B cell (primary cell): Measurements from ENCODE around the gene ATR. TPM values are rescaled to one million over a fixed set of nuclear protein-coding genes. Genes with fewer than 3 reads are reported as not detected.

Experiments used
- ATAC-seq: fragments of 200-7000 bp; cut with Tn5 transposase; one replicate; pipeline ENCODE4 v1.10.0; 2021; ENCODE audit warnings: low read depth, mild to moderate bottlenecking, moderate number of reproducible peaks, moderate library complexity
- CTCF ChIA-PET: fragments of 350-600 bp; sonication (Branson Sonifier 250); formaldehyde crosslinking; loops from one replicate; lab custom pipeline; 2021; ENCODE audit warnings: antibody characterized with exemption, inconsistent platforms; lab: Charles Lee
- POLR2A ChIA-PET: fragments of 350-600 bp; sonication (Branson Sonifier 250); formaldehyde crosslinking; loops from one replicate; lab custom pipeline; 2021; ENCODE audit warnings: antibody characterized with exemption; lab: Charles Lee
- DNase-seq: peaks from one replicate; pipeline ENCODE4 v3.0.0; 2013
- H2AFZ ChIP-seq: 2 replicates; pipeline ENCODE4 v1.6.1; 2012; ENCODE audit warnings: mild to moderate bottlenecking, low read depth, low read length; ENCODE audit not compliant: insufficient read depth, poor library complexity, severe bottlenecking
- H3K27ac ChIP-seq, 2 donors: 1 replicate in 1 of 2; 2 replicates in 1 of 2; pipeline ENCODE4 v1.5.1; 2012 to 2013; ENCODE audit warnings: low read length in 2 of 2, mild to moderate bottlenecking in 2 of 2, moderate library complexity in 1 of 2
- H3K27me3 ChIP-seq, 4 experiments: fragments of 200-600 bp in 1 of 4; sonication (generic) in 1 of 4; replicated peaks in 1 of 4; 1 replicate in 2 of 4; 2 replicates in 2 of 4; pipeline versions ENCODE4 v1.6.1 to v1.7.0; 2013 to 2016; ENCODE audit warnings: low read length in 3 of 4, mild to moderate bottlenecking in 2 of 4, mixed read lengths in 1 of 4, moderate library complexity in 1 of 4; ENCODE audit not compliant: insufficient read depth in 4 of 4, control insufficient read depth in 3 of 4; ENCODE audit errors: control extremely low read depth in 1 of 4
- H3K36me3 ChIP-seq, 2 experiments: replicated peaks in 1 of 2; 1 replicate in 1 of 2; 2 replicates in 1 of 2; pipeline versions ENCODE4 v1.6.1 to v1.7.1; 2013; ENCODE audit warnings: low read length in 1 of 2; ENCODE audit not compliant: insufficient read depth in 2 of 2, control insufficient read depth in 1 of 2; ENCODE audit errors: control extremely low read depth in 1 of 2, extremely low read depth in 1 of 2
- H3K4me1 ChIP-seq, 2 donors: fragments of 200-600 bp in 1 of 2; sonication (generic) in 1 of 2; 1 replicate in 1 of 2; 2 replicates in 1 of 2; pipeline versions ENCODE4 v1.5.1 to v1.6.1; 2013 to 2017; ENCODE audit warnings: low read length in 2 of 2; ENCODE audit not compliant: control insufficient read depth in 2 of 2, insufficient read depth in 2 of 2
- H3K4me2 ChIP-seq: replicated peaks from 2 replicates; pipeline ENCODE3; 2012; ENCODE audit warnings: mild to moderate bottlenecking, low read depth, low read length; ENCODE audit not compliant: poor library complexity, severe bottlenecking
- H3K4me3 ChIP-seq, 5 experiments: fragments of 200-600 bp in 1 of 5; sonication (generic) in 1 of 5; 1 replicate in 3 of 5; 2 replicates in 2 of 5; pipeline versions ENCODE4 v1.5.1 to v1.7.0; 2011 to 2016; ENCODE audit warnings: low read length in 4 of 5, mild to moderate bottlenecking in 4 of 5, low read depth in 2 of 5, control low read depth in 1 of 5, moderate library complexity in 1 of 5; ENCODE audit not compliant: insufficient read depth in 1 of 5; ENCODE audit errors: control extremely low read depth in 1 of 5, extremely low read depth in 1 of 5
- H3K79me2 ChIP-seq: fragments of 200-600 bp; sonication (generic); one replicate; pipeline ENCODE4 v1.6.0; 2016; ENCODE audit warnings: low read length; ENCODE audit not compliant: control insufficient read depth, insufficient read depth
- H3K9ac ChIP-seq: fragments of 200-600 bp; sonication (generic); 2 replicates; pipeline ENCODE4 v1.6.1; 2017; ENCODE audit warnings: mild to moderate bottlenecking, low read length, moderate library complexity
- H3K9me3 ChIP-seq, 3 donors: one replicate each; pipeline versions ENCODE4 v1.6.1 to v1.7.1; 2013; ENCODE audit warnings: low read length in 2 of 3; ENCODE audit not compliant: control insufficient read depth in 2 of 3, insufficient read depth in 1 of 3; ENCODE audit errors: control extremely low read depth in 1 of 3
- H4K20me1 ChIP-seq: 2 replicates; pipeline ENCODE4 v1.6.0; 2012; ENCODE audit warnings: mild to moderate bottlenecking, low read length; ENCODE audit not compliant: insufficient read depth, control insufficient read depth, poor library complexity, severe bottlenecking
- H3K27ac Mint-ChIP-seq: one replicate; pipeline ENCODE4 v1.8.0; 2021; ENCODE audit warnings: mixed read lengths
- H3K27me3 Mint-ChIP-seq: one replicate; pipeline ENCODE4 v1.8.0; 2021; ENCODE audit warnings: mixed read lengths
- H3K4me1 Mint-ChIP-seq: one replicate; pipeline ENCODE4 v1.8.0; 2021; ENCODE audit warnings: mixed read lengths
- H3K4me3 Mint-ChIP-seq: one replicate; pipeline ENCODE4 v1.8.0; 2021; ENCODE audit warnings: mixed read lengths
- H3K9me3 Mint-ChIP-seq: one replicate; pipeline ENCODE4 v1.8.0; 2022; ENCODE audit warnings: mixed read lengths; ENCODE audit not compliant: insufficient read depth
- EZH2 ChIP-seq: IDR thresholded peaks from 2 replicates; pipeline ENCODE4 v1.6.1; 2012; ENCODE audit warnings: borderline replicate concordance, low read depth, mild to moderate bottlenecking, moderate library complexity, low read length; ENCODE audit not compliant: insufficient read depth, poor library complexity, severe bottlenecking
- WGBS: methylation state at CpG from one replicate; pipeline ENCODE4 v1.1.5; 2013; ENCODE audit warnings: missing lambda C conversion rate; ENCODE audit not compliant: insufficient coverage; 5-methylcytosine and 5-hydroxymethylcytosine counted together
- intact Hi-C: fragments of 100-400 bp; cut with micrococcal nuclease; formaldehyde crosslinking; loops from one replicate; pipeline ENCODE4 v1.10.0; 2022
- polyA plus RNA-seq: library from polyadenylated mRNA; depleted of rRNA; stranded (reverse); fragments of >200 nt; gene quantifications from 2 replicates; pipeline ENCODE4 v1.2.3, GENCODE V29; 2012
- total RNA-seq, 2 donors: library from RNA; stranded (reverse); fragments of 120-200 nt in 1 of 2; gene quantifications; 1 replicate in 1 of 2; 2 replicates in 1 of 2; pipeline versions ENCODE4 v1.2.3 to v1.2.4, GENCODE V29; 2013 to 2022
- TF ChIP-seq, protein P1 (sequence below): fragments of 200-600 bp; IDR thresholded peaks from one replicate; pipeline ENCODE4 v1.8.0; 2022; ENCODE audit warnings: antibody characterized with exemption, mild to moderate bottlenecking

The ATR gene
- total and polyA plus RNA-seq, 2 donors (not counting 1 experiment from before 2014, with no cell fraction given) = 17.1 to 46.7 TPM

DNA sequence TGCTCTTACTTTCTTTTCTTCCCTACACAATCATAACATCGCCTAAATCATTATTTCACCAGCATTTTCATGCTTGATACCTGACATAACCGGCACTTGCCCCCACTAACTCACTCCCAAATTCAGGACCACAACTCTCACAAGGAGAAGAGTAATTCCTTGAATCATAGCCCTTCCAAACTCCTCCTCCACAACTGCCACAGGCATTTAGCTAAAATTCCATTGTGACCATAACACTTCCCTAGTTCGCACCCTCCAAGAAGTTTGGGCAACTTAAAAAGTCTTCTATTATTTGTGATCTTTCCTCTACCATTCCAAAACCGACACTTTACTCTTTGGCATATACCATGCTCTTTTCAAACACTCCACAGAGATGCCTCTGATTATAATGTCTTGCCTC, 71.3 kb downstream of the ATR start:
- H3K79me2 ChIP-seq = no peaks in the 10 kb centered on the region

DNA sequence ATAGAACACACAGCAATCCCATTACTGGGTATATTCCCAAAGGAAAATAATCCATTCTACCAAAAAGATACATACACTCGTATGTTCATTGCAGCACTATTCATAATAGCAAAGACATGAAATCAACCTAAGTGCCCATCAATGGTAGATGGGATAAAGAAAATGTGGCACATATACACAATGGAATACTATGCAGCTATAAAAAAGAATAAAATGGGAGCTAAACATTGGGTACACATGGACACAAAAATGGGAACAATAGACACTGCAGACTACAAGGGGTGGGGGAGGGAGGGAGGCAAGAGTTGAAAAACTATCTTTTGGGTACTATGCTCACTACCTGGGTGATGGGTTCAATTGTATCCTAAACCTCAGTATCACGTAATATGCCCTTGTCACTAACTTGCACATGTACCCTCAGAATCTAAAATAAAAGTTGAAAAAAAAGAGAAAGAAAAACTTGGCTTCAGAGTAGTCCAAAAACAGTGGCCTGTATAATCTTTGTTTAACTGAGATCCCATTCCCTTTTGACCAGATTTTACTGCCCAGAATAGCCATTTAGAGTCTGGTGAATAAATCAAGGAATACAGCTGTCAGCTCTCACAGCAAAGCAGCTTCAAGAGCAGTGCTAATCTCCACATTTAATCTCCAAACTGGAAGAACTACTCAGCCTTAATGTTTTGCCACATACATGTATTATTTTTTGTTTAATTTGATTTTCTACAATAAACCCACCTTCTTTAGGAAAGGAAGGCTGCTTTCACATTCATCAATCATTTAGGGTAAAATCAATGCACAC, 76.1 kb downstream of the ATR start:
- no peaks in the 10 kb centered on the region for H3K79me2 ChIP-seq
- intact Hi-C loops = no loop called here
- ChIA-PET POLR2A (no interaction called here), CTCF (no interaction called here)
- peaks cover 0 to 5% (median 5%) of the 10 kb centered on the region in 3 donors for H3K9me3 ChIP-seq
- no peak overlapping the region for H3K4me2 ChIP-seq
- Mint-ChIP-seq H3K9me3 (peaks cover 4% of the 10 kb centered on the region), H3K4me3 (no peak overlapping the region), H3K27me3 (no peaks in the 10 kb centered on the region), H3K27ac (no peak overlapping the region), H3K4me1 (no peaks in the 10 kb centered on the region)
- ATAC-seq = no peak
- H3K4me1 ChIP-seq = no peaks in the 10 kb centered on the region
- no peak overlapping the region for H2AFZ ChIP-seq
- no peak overlapping the region for H3K27ac ChIP-seq
- H4K20me1 ChIP-seq = no peaks in the 10 kb centered on the region
- DNase-seq = no peak
- H3K9ac ChIP-seq = no peak overlapping the region
- H3K4me3 ChIP-seq = no peak overlapping the region
- no CpG with 5 or more reads among the region's 2 CpGs for WGBS
- H3K27me3 ChIP-seq = no peaks in the 10 kb centered on the region
- H3K36me3 ChIP-seq = peaks cover 12 to 49% of the 10 kb centered on the region in 2 experiments
- TF ChIP-seq, protein P1, sequence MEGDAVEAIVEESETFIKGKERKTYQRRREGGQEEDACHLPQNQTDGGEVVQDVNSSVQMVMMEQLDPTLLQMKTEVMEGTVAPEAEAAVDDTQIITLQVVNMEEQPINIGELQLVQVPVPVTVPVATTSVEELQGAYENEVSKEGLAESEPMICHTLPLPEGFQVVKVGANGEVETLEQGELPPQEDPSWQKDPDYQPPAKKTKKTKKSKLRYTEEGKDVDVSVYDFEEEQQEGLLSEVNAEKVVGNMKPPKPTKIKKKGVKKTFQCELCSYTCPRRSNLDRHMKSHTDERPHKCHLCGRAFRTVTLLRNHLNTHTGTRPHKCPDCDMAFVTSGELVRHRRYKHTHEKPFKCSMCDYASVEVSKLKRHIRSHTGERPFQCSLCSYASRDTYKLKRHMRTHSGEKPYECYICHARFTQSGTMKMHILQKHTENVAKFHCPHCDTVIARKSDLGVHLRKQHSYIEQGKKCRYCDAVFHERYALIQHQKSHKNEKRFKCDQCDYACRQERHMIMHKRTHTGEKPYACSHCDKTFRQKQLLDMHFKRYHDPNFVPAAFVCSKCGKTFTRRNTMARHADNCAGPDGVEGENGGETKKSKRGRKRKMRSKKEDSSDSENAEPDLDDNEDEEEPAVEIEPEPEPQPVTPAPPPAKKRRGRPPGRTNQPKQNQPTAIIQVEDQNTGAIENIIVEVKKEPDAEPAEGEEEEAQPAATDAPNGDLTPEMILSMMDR = no peak
- TF ChIP-seq EZH2 = no peak

More for the DNA sequence above, 71.3 kb downstream of the ATR start:
- H3K27ac ChIP-seq = no peak overlapping the region
- WGBS = 94% methylated on average over 4 of the region's 4 CpGs
- no peak overlapping the region for H3K9ac ChIP-seq
- no peak overlapping the region for H2AFZ ChIP-seq
- peaks cover 0 to 5% (median 4%) of the 10 kb centered on the region in 3 donors for H3K9me3 ChIP-seq
- DNase-seq (no peak), ATAC-seq (no peak)
- H3K4me3 Mint-ChIP-seq = no peak overlapping the region
- H3K4me3 ChIP-seq = no peak overlapping the region
- no peak overlapping the region for H3K27ac Mint-ChIP-seq
- H4K20me1 ChIP-seq = no peaks in the 10 kb centered on the region
- CTCF ChIA-PET = interaction anchor here (1.0 kb wide), 1 partner anchor 10 kb away, joined by 3 read pairs; no protein-coding TSS in a partner anchor
- H3K4me1 Mint-ChIP-seq = no peaks in the 10 kb centered on the region
- H3K27me3 Mint-ChIP-seq = no peaks in the 10 kb centered on the region
- no peaks in the 10 kb centered on the region for H3K4me1 ChIP-seq
- H3K4me2 ChIP-seq = no peak overlapping the region
- no peaks in the 10 kb centered on the region for H3K27me3 ChIP-seq
- TF ChIP-seq EZH2 = no peak
- TF ChIP-seq, protein P1 = no peak
- H3K9me3 Mint-ChIP-seq = peaks cover 2% of the 10 kb centered on the region
- intact Hi-C loops = no loop called here
- POLR2A ChIA-PET = no interaction called here
- H3K36me3 ChIP-seq = peaks cover 8 to 54% of the 10 kb centered on the region in 2 experiments
